ENCODE results near the gene IL17RE. TPM values are rescaled to one million over a fixed set of nuclear protein-coding genes. Genes with fewer than 3 reads are reported as not detected.

IL17RE gene
- polyA plus RNA-seq, 3 donors, result 0.27 TPM; not detected in 2

DNA sequence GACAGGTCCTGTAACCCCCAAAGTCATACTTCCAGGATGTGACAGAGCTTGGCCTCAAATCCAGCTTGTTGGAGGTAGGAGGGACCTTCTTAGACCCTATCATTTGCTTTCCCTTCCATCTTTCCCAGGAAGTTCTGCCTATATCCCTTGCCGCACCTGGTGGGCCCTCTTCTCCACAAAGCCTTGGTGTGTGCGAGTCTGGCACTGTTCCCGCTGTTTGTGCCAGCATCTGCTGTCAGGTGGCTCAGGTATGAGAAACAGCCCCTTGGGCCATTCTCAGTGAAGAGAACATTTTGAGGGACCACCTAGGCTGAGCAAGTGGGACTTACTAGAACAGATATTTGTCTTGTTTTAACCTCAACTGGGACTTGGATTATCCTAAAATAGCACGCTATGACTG, 1.3 kb downstream of the IL17RE start:
- Histone ChIP-seq H3K4me3 (replicated peaks in 1 of 3; ENCODE audit: low read depth in 2 of 3, low read length in 3 of 3) (no peak overlapping the region), H3K4me1 (ENCODE audit: control insufficient read depth in 1 of 2, insufficient read depth in 2 of 2, low read length in 2 of 2) (peaks cover 7 to 14% of the 10 kb centered on the region in 2 donors), H3K9ac (ENCODE audit: insufficient read depth, low read length, poor library complexity, severe bottlenecking) (no peak overlapping the region), H3K79me2 (ENCODE audit: insufficient read depth, low read length) (no peaks in the 10 kb centered on the region), H4K20me1 (ENCODE audit: insufficient read depth, low read length) (no peaks in the 10 kb centered on the region), H3K27me3 (ENCODE audit: control insufficient read depth in 2 of 2, insufficient read depth in 2 of 2, low read length in 2 of 2) (no peaks in the 10 kb centered on the region), H3K9me3 (replicated peaks in 1 of 2; ENCODE audit: control insufficient read depth in 1 of 2, insufficient read depth in 1 of 2, low read length in 2 of 2) (no peaks in the 10 kb centered on the region), H3K36me3 (replicated peaks in 1 of 2; ENCODE audit: control insufficient read depth in 1 of 2, insufficient read depth in 2 of 2, low read length in 2 of 2) (no peaks in the 10 kb centered on the region), H2AFZ (ENCODE audit: insufficient read depth, low read depth, low read length, poor library complexity, severe bottlenecking) (no peak overlapping the region), H3K27ac (ENCODE audit: low read depth in 1 of 2, low read length in 2 of 2) (no peak overlapping the region), H3K4me2 (replicated peaks; ENCODE audit: extremely low read depth, low read length, poor library complexity, severe bottlenecking) (no peak overlapping the region)
- Mint-ChIP-seq H3K27me3 (ENCODE audit: low read depth in 3 of 3) (peaks cover 0 to under 1% (median 0%) of the 10 kb centered on the region in 3 donors), H3K27ac (no peak overlapping the region), H3K4me3 (no peak overlapping the region), H3K36me3 (no peaks in the 10 kb centered on the region), H3K4me1 (peaks cover 24% of the 10 kb centered on the region), H3K9me3 (no peaks in the 10 kb centered on the region)
- 90% methylated on average over 3 of the region's 4 CpGs for WGBS (ENCODE audit: insufficient coverage)
- intact Hi-C loops (cut with micrococcal nuclease), result no loop called here
- no peak for DNase-seq
- TF ChIP-seq, protein P1, sequence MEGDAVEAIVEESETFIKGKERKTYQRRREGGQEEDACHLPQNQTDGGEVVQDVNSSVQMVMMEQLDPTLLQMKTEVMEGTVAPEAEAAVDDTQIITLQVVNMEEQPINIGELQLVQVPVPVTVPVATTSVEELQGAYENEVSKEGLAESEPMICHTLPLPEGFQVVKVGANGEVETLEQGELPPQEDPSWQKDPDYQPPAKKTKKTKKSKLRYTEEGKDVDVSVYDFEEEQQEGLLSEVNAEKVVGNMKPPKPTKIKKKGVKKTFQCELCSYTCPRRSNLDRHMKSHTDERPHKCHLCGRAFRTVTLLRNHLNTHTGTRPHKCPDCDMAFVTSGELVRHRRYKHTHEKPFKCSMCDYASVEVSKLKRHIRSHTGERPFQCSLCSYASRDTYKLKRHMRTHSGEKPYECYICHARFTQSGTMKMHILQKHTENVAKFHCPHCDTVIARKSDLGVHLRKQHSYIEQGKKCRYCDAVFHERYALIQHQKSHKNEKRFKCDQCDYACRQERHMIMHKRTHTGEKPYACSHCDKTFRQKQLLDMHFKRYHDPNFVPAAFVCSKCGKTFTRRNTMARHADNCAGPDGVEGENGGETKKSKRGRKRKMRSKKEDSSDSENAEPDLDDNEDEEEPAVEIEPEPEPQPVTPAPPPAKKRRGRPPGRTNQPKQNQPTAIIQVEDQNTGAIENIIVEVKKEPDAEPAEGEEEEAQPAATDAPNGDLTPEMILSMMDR (IDR thresholded peaks at IDR 0.05), result no peak

DNA sequence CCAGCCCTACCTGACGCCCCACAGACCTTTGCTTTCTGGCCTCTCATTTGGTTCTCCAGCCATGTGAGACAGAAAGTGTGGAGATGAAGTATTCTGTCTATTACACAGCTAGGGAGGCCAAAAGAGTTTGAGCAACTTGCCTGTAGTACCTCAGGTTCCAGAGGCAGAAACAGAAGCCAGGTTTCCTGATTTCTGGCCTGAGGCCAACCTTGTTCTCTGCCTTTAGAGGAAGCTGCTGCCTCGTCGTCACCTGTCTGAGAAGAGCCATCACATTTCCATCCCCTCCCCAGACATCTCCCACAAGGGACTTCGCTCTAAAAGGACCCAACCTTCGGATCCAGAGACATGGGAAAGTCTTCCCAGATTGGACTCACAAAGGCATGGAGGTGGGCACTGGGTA, 3.8 kb downstream of the IL17RE start:
- DNase-seq, result no peak
- Mint-ChIP-seq H3K27me3 (ENCODE audit: low read depth in 3 of 3) (no peaks in the 10 kb centered on the region), H3K4me3 (no peak overlapping the region), H3K36me3 (no peaks in the 10 kb centered on the region), H3K9me3 (no peaks in the 10 kb centered on the region), H3K27ac (no peak overlapping the region), H3K4me1 (peaks cover 25% of the 10 kb centered on the region)
- Histone ChIP-seq H3K9me3 (replicated peaks in 1 of 2; ENCODE audit: control insufficient read depth in 1 of 2, insufficient read depth in 1 of 2, low read length in 2 of 2) (no peaks in the 10 kb centered on the region), H3K9ac (ENCODE audit: insufficient read depth, low read length, poor library complexity, severe bottlenecking) (no peak overlapping the region), H3K27ac (ENCODE audit: low read depth in 1 of 2, low read length in 2 of 2) (no peak overlapping the region), H2AFZ (ENCODE audit: insufficient read depth, low read depth, low read length, poor library complexity, severe bottlenecking) (no peak overlapping the region), H3K4me3 (replicated peaks in 1 of 3; ENCODE audit: low read depth in 2 of 3, low read length in 3 of 3) (no peak overlapping the region), H3K79me2 (ENCODE audit: insufficient read depth, low read length) (no peaks in the 10 kb centered on the region), H4K20me1 (ENCODE audit: insufficient read depth, low read length) (no peaks in the 10 kb centered on the region), H3K36me3 (replicated peaks in 1 of 2; ENCODE audit: control insufficient read depth in 1 of 2, insufficient read depth in 2 of 2, low read length in 2 of 2) (no peaks in the 10 kb centered on the region), H3K27me3 (ENCODE audit: control insufficient read depth in 2 of 2, insufficient read depth in 2 of 2, low read length in 2 of 2) (no peaks in the 10 kb centered on the region), H3K4me2 (replicated peaks; ENCODE audit: extremely low read depth, low read length, poor library complexity, severe bottlenecking) (no peak overlapping the region), H3K4me1 (ENCODE audit: control insufficient read depth in 1 of 2, insufficient read depth in 2 of 2, low read length in 2 of 2) (peaks cover 7 to 14% of the 10 kb centered on the region in 2 donors)
- intact Hi-C loops (cut with micrococcal nuclease), result no loop called here
- no CpG with 5 or more reads among the region's 5 CpGs for WGBS (ENCODE audit: insufficient coverage)
- TF ChIP-seq, protein P1 (IDR thresholded peaks at IDR 0.05), result no peak
